MM.1S (cell line): ENCODE results near the gene UBAC1.
A peak's percentile ranks its signal among the peaks of the same experiment; 100 is the strongest.

ENCODE experiments used
- DNase-seq: peaks from one replicate; pipeline ENCODE4 v3.0.0-alpha.2; 2015
- H2AFZ ChIP-seq: fragments of 300-600 bp; sonication (generic); 2 replicates; pipeline ENCODE4 v1.6.0; 2016; ENCODE audit warnings: antibody characterized with exemption, low read length
- H3F3A ChIP-seq: fragments of 300-600 bp; sonication (generic); 2 replicates; pipeline ENCODE4 v1.6.1; 2016; ENCODE audit warnings: mild to moderate bottlenecking, antibody characterized with exemption, low read length, moderate library complexity, mixed read lengths; ENCODE audit not compliant: insufficient read depth
- H3K27ac ChIP-seq: fragments of 300-600 bp; sonication (generic); 2 replicates; pipeline ENCODE4 v1.5.1; 2016; ENCODE audit warnings: mild to moderate bottlenecking, low read length
- H3K27me3 ChIP-seq: fragments of 300-600 bp; sonication (generic); replicated peaks from 2 replicates; pipeline ENCODE4 v1.6.0; 2016; ENCODE audit warnings: low read length; ENCODE audit not compliant: insufficient read depth
- H3K36me3 ChIP-seq: fragments of 300-600 bp; sonication (generic); replicated peaks from 2 replicates; pipeline ENCODE4 v1.6.1; 2016; ENCODE audit warnings: mild to moderate bottlenecking, low read length, mixed read lengths; ENCODE audit not compliant: insufficient read depth
- H3K4me1 ChIP-seq: fragments of 300-600 bp; sonication (generic); 2 replicates; pipeline ENCODE4 v1.6.1; 2016; ENCODE audit warnings: low read length, mixed read lengths
- H3K4me2 ChIP-seq: fragments of 300-600 bp; sonication (generic); 2 replicates; pipeline ENCODE4 v1.6.0; 2016; ENCODE audit warnings: low read depth, low read length
- H3K4me3 ChIP-seq: fragments of 300-600 bp; sonication (generic); 2 replicates; pipeline ENCODE4 v1.5.1; 2016; ENCODE audit warnings: low read length, mixed read lengths
- H3K79me2 ChIP-seq: fragments of 300-600 bp; sonication (generic); 2 replicates; pipeline ENCODE4 v1.6.1; 2016; ENCODE audit warnings: mixed run types, low read length, mixed read lengths
- H3K9ac ChIP-seq: fragments of 300-600 bp; sonication (generic); 2 replicates; pipeline ENCODE4 v1.6.1; 2016; ENCODE audit warnings: low read length, mixed read lengths
- H3K9me2 ChIP-seq: fragments of 300-600 bp; sonication (generic); replicated peaks from 2 replicates; pipeline ENCODE4 v1.6.1; 2016; ENCODE audit warnings: mild to moderate bottlenecking, low read length, mixed read lengths; ENCODE audit not compliant: insufficient read depth
- H3K9me3 ChIP-seq: fragments of 300-600 bp; sonication (generic); replicated peaks from 2 replicates; pipeline ENCODE4 v1.6.1; 2016; ENCODE audit warnings: mild to moderate bottlenecking, low read length, mixed read lengths; ENCODE audit not compliant: insufficient read depth
- H4K20me1 ChIP-seq: fragments of 300-600 bp; sonication (generic); 2 replicates; pipeline ENCODE4 v1.6.1; 2016; ENCODE audit warnings: mild to moderate bottlenecking, low read length, moderate library complexity, mixed read lengths; ENCODE audit not compliant: insufficient read depth
- EZH2 ChIP-seq: fragments of 300-600 bp; sonication (generic); optimal IDR thresholded peaks from 2 replicates; pipeline ENCODE3; 2017; ENCODE audit warnings: low read depth, mild to moderate bottlenecking, antibody characterized with exemption, low read length, mixed read lengths
- EZH2phosphoT487 ChIP-seq: fragments of 300-600 bp; sonication (generic); IDR thresholded peaks from 2 replicates; pipeline ENCODE4 v1.6.1; 2018; ENCODE audit warnings: antibody characterized with exemption, low read length
- TF ChIP-seq, protein P1 (sequence below): fragments of 300-600 bp; sonication (generic); IDR thresholded peaks from 2 replicates; pipeline ENCODE4 v1.5.1; 2016; ENCODE audit warnings: antibody characterized with exemption, low read length, mixed read lengths

The UBAC1 gene

DNA sequence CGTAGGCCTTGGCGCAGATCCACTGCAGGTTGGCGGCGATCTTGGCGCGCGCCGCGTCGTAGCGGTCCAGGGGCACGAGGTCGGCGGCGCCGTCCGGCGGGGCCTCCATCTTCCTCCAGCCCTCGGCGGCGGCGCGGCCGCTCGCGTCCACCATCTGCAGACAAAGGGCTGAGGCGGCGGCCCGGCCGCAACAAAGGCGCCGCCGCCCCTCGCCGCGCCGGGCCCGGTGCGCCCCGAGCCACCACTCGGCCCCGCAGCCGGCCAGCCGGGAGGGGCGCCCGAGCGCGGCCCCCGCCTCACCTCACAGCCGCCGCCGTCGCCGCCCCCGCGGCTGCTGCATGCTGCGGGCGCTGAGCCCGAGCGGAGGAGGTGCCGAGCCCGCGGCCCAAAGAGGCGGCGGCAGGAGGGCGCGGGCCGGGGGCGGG is 54.2 kb downstream of the UBAC1 start:
- peaks cover 13% of the 10 kb centered on the region for H3K4me1 ChIP-seq
- H3K27ac ChIP-seq: no peak overlapping the region
- no peaks in the 10 kb centered on the region for H3K27me3 ChIP-seq
- H3F3A ChIP-seq: no peaks in the 10 kb centered on the region
- H3K9ac ChIP-seq: no peak overlapping the region
- H3K9me3 ChIP-seq: no peaks in the 10 kb centered on the region
- no peak overlapping the region for H3K4me2 ChIP-seq
- peaks cover 54% of the 10 kb centered on the region for H3K79me2 ChIP-seq
- H3K4me3 ChIP-seq: no peak overlapping the region; the same call in 1 of the 2 replicates
- no peaks in the 10 kb centered on the region for H3K36me3 ChIP-seq
- no peak overlapping the region for H2AFZ ChIP-seq
- TF ChIP-seq, protein P1, sequence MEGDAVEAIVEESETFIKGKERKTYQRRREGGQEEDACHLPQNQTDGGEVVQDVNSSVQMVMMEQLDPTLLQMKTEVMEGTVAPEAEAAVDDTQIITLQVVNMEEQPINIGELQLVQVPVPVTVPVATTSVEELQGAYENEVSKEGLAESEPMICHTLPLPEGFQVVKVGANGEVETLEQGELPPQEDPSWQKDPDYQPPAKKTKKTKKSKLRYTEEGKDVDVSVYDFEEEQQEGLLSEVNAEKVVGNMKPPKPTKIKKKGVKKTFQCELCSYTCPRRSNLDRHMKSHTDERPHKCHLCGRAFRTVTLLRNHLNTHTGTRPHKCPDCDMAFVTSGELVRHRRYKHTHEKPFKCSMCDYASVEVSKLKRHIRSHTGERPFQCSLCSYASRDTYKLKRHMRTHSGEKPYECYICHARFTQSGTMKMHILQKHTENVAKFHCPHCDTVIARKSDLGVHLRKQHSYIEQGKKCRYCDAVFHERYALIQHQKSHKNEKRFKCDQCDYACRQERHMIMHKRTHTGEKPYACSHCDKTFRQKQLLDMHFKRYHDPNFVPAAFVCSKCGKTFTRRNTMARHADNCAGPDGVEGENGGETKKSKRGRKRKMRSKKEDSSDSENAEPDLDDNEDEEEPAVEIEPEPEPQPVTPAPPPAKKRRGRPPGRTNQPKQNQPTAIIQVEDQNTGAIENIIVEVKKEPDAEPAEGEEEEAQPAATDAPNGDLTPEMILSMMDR: no peak
- TF ChIP-seq EZH2: no peak
- DNase-seq: peak; percentile 29
- no peaks in the 10 kb centered on the region for H4K20me1 ChIP-seq
- H3K9me2 ChIP-seq: no peaks in the 10 kb centered on the region

DNA sequence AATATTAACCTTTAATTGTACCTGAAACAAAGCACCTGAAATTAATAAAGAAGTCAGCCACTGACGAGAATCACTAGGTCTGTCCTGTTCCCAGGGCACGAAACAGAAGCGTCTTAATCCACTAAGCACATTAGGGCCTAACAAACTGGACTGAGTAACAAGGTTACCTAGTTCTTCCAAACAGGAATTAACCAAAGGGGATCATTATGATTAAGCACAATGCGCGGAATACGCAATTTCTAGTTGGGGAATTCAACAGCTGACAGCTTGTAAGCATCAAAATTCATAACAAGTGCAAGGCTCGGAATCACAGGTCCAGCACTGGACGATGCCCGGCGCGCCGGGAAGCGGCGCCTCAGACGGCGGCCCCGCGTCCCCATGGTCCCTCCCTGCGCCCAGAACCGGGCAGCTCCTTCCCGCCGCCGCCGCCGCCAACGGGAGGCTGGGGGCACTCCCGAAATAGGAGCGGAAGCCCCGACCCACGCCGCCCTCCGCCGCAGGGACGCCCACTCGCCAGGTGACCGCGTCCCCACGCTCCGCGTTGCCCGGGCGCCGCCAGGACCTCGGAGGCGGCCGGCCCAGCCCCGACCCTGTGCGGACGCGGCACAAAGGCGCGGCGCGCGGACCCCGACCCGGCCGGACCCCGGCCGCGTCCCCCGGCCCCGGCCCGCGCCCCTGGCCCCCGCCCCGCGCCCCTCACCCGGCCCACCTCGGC is 54.7 kb downstream of the UBAC1 start:
- Histone ChIP-seq H3K4me1 (peaks cover 13% of the 10 kb centered on the region), H3K27ac (no peak overlapping the region), H3K4me3 (peak overlapping the region; percentile 40; the same call in 1 of the 2 replicates), H3K9me3 (no peaks in the 10 kb centered on the region), H3K79me2 (peaks cover 60% of the 10 kb centered on the region), H4K20me1 (no peaks in the 10 kb centered on the region), H3K9ac (no peak overlapping the region), H3K27me3 (no peaks in the 10 kb centered on the region), H3K4me2 (peak overlapping the region; percentile 70), H3F3A (no peaks in the 10 kb centered on the region), H3K9me2 (no peaks in the 10 kb centered on the region), H3K36me3 (no peaks in the 10 kb centered on the region), H2AFZ (no peak overlapping the region)
- DNase-seq: no peak
- TF ChIP-seq, protein P1: no peak
- no peak for TF ChIP-seq EZH2phosphoT487
- no peak for TF ChIP-seq EZH2

DNA sequence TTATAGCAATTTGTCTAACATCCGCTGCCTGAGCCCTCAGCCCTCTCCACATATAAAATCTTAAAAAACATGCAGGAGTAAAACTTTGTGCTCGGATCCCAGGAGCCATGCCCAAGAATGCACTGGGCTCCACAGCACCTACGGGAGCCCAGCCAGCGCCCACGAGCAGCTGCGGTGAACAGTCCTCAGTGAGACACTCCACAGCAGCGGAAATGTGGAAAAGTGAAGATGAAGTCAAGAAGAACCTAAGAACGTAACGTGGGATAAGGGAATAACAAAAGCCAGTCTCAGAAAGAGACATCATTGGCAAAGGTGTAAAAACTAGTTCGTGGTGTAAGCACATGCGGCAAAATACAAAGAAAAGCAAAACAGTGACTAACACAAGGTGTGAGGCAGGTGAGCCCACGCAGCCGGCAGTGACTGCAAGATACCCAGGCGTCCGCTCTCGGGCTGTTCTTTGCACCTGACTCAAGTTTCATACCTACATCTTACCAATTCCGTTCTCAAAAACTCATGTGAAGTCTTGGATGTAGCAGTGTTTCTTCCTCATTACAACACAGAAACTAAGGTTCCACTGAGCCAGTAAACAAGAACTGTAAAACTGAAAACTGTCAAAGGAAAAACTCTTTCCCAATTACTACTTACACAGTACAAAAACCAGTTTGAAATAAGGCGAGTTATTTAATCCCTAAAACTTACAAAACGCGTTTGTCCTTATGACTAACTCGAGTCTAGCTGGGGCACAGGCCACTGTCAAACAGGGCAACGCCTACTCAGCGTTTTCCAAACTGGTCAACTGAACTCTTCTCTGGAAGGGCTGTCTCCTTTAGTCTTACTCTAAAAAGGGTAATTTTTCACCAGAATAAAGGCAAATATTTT is 55.6 kb downstream of the UBAC1 start:
- no peak overlapping the region for H3K27ac ChIP-seq
- H2AFZ ChIP-seq: no peak overlapping the region
- no peak overlapping the region for H3K9ac ChIP-seq
- no peak for DNase-seq
- peaks cover 13% of the 10 kb centered on the region for H3K4me1 ChIP-seq
- 0 out of 2 replicates have a peak overlapping the region, but pooled peaks have one; percentile 70 for H3K4me2 ChIP-seq
- no peak overlapping the region for H3K4me3 ChIP-seq
- H3K36me3 ChIP-seq: no peaks in the 10 kb centered on the region
- no peaks in the 10 kb centered on the region for H3K9me3 ChIP-seq
- H4K20me1 ChIP-seq: no peaks in the 10 kb centered on the region
- H3K9me2 ChIP-seq: no peaks in the 10 kb centered on the region
- peaks cover 68% of the 10 kb centered on the region for H3K79me2 ChIP-seq
- TF ChIP-seq EZH2: no peak
- TF ChIP-seq, protein P1: no peak
- TF ChIP-seq EZH2phosphoT487: no peak
- H3F3A ChIP-seq: no peaks in the 10 kb centered on the region
- H3K27me3 ChIP-seq: no peaks in the 10 kb centered on the region
